ENCODE data around the gene LMBRD1. TPM values are rescaled to one million over a fixed set of nuclear protein-coding genes. Genes with fewer than 3 reads are reported as not detected.

The LMBRD1 gene
- total and polyA plus RNA-seq, 7 donors = 19.7 to 37.0 (median 25.5) TPM

- DNase-seq (no peak), ATAC-seq (no peak)
- Histone ChIP-seq H3K36me3 (ENCODE audit: insufficient read depth in 1 of 2, low read depth in 1 of 2) (peaks cover 0 to 2% of the 10 kb centered on the region in 2 donors), H3K27me3 (ENCODE audit: insufficient read depth in 3 of 3, low read length in 2 of 3) (no peaks in the 10 kb centered on the region), H3K27ac (no peak overlapping the region), H3K4me1 (peaks cover 6% of the 10 kb centered on the region), H3K4me3 (no peak overlapping the region), H3K9me3 (no peaks in the 10 kb centered on the region)
- no peak for TF ChIP-seq CTCF (IDR thresholded peaks at IDR 0.05)
- intact Hi-C loops (cut with DNase I) = no loop called here
Observed at GRCh38 chr6:69756366-69756765, 40.4 kb downstream of the LMBRD1 start.

- intact Hi-C loops (cut with DNase I) = no loop called here
- no peak for TF ChIP-seq CTCF (IDR thresholded peaks at IDR 0.05)
- Histone ChIP-seq H3K4me3 (no peak overlapping the region), H3K4me1 (peaks cover 4% of the 10 kb centered on the region), H3K27me3 (ENCODE audit: insufficient read depth in 3 of 3, low read length in 2 of 3) (no peaks in the 10 kb centered on the region), H3K9me3 (no peaks in the 10 kb centered on the region), H3K27ac (no peak overlapping the region), H3K36me3 (ENCODE audit: insufficient read depth in 1 of 2, low read depth in 1 of 2) (peaks cover 4 to 11% of the 10 kb centered on the region in 2 donors)
- ATAC-seq = peak; percentile 88 to 97 (median 92)
- DNase-seq = no peak
- 42 to 49% (median 45%) methylated on average over 4 of the region's 4 CpGs for WGBS, 3 donors
Observed at GRCh38 chr6:69735027-69735426, 61.8 kb downstream of the LMBRD1 start.

DNA sequence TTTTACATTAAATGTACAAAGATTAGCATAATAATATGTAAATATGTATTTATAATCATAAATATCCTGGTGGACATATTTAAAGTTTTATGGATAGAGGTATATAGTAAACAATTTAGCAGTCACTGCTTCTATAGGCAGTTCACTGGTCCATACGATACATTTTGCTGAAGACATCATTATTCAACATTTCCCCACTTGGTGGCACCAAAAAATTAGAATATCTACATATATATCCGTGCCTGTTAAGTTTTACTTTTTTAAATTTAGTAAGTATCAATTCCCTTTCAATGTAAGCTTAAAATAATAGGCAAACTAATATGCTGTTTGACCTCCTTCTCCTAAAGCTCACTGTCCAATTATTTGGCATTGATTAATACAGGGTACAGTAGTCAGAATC is 64.2 kb downstream of the LMBRD1 start:
- intact Hi-C loops (cut with DNase I) = loop anchor here in 1 of 2 donors (5.0 kb wide), 1 partner anchor 60 kb away; no protein-coding TSS in a partner anchor
- peak; percentile 9 for TF ChIP-seq CTCF (IDR thresholded peaks at IDR 0.05)
- 48 to 57% (median 50%) methylated on average over 2 of the region's 2 CpGs for whole genome bisulfite sequencing, 3 donors

GRCh38 chr6:69732045-69732444 is 64.8 kb downstream of the LMBRD1 start:
- intact Hi-C loops (cut with DNase I) = loop anchor here in 1 of 2 donors (5.0 kb wide), 1 partner anchor 60 kb away; no protein-coding TSS in a partner anchor

More for the DNA sequence above, 64.2 kb downstream of the LMBRD1 start:
- no peaks in the 10 kb centered on the region for H3K9me3 ChIP-seq
- H3K27ac ChIP-seq = no peak overlapping the region
- H3K36me3 ChIP-seq (ENCODE audit: insufficient read depth in 1 of 2, low read depth in 1 of 2) = peaks cover 4 to 9% of the 10 kb centered on the region in 2 donors
- DNase-seq = no peak
- H3K4me3 ChIP-seq = no peak overlapping the region
- peaks cover 4% of the 10 kb centered on the region for H3K4me1 ChIP-seq
- no peak for ATAC-seq
- H3K27me3 ChIP-seq (ENCODE audit: insufficient read depth in 3 of 3, low read length in 2 of 3) = no peaks in the 10 kb centered on the region

More at GRCh38 chr6:69732045-69732444, 64.8 kb downstream of the LMBRD1 start:
- no peak overlapping the region for H3K27ac ChIP-seq
- peaks cover 4% of the 10 kb centered on the region for H3K4me1 ChIP-seq
- ATAC-seq (no peak), DNase-seq (no peak)
- H3K4me3 ChIP-seq = no peak overlapping the region
- peaks cover 3 to 4% of the 10 kb centered on the region in 2 donors for H3K36me3 ChIP-seq (ENCODE audit: insufficient read depth in 1 of 2, low read depth in 1 of 2)
- no peaks in the 10 kb centered on the region for H3K9me3 ChIP-seq
- WGBS, 3 donors = 51 to 63% (median 52%) methylated on average over 2 of the region's 2 CpGs
- H3K27me3 ChIP-seq (ENCODE audit: insufficient read depth in 3 of 3, low read length in 2 of 3) = no peaks in the 10 kb centered on the region
- no peak for TF ChIP-seq CTCF (IDR thresholded peaks at IDR 0.05)
